SU-DHL-6 (cell line): Measurements from ENCODE around the gene GGNBP2.

Source experiments
- H2AFZ ChIP-seq: fragments of 200-600 bp; sonication (generic); 2 replicates; pipeline ENCODE4 v1.6.1; 2014; ENCODE audit warnings: low read depth, mild to moderate bottlenecking, moderate library complexity, mixed read lengths, antibody characterized with exemption, low read length; ENCODE audit not compliant: severe bottlenecking
- H3F3A ChIP-seq: fragments of 200-600 bp; shearing (Covaris generic); 2 replicates; pipeline ENCODE4 v1.6.0; 2016; ENCODE audit warnings: antibody characterized with exemption, mild to moderate bottlenecking; ENCODE audit not compliant: insufficient read depth
- H3K27ac ChIP-seq: fragments of 200-600 bp; sonication (generic); 2 replicates; pipeline ENCODE4 v1.5.1; 2016; ENCODE audit warnings: low read depth, mild to moderate bottlenecking, low read length, moderate library complexity, mixed read lengths
- H3K27me3 ChIP-seq: fragments of 200-600 bp; sonication (generic), shearing (Covaris generic); 2 replicates; pipeline ENCODE4 v1.6.0; 2014; ENCODE audit warnings: mild to moderate bottlenecking, low read length
- H3K36me3 ChIP-seq: fragments of 200-600 bp; sonication (generic); 2 replicates; pipeline ENCODE4 v1.6.1; 2014; ENCODE audit warnings: mild to moderate bottlenecking, low read length, mixed read lengths
- H3K4me2 ChIP-seq: fragments of 300-600, 200-600 bp; shearing (Covaris generic), sonication (generic); 2 replicates; pipeline ENCODE4 v1.6.0; 2014; ENCODE audit warnings: low read length, low read depth, mild to moderate bottlenecking; ENCODE audit not compliant: poor library complexity, severe bottlenecking
- H3K4me3 ChIP-seq: fragments of 200-600 bp; sonication (generic); 2 replicates; pipeline ENCODE4 v1.5.1; 2014; ENCODE audit warnings: antibody characterized with exemption, low read length, mild to moderate bottlenecking, mixed read lengths; ENCODE audit not compliant: insufficient read depth, poor library complexity, severe bottlenecking
- H3K79me2 ChIP-seq: fragments of 200-600 bp; sonication (generic); 2 replicates; pipeline ENCODE4 v1.6.1; 2014; ENCODE audit warnings: mild to moderate bottlenecking, low read length, moderate library complexity; ENCODE audit not compliant: insufficient read depth
- H3K9ac ChIP-seq: fragments of 200-600 bp; sonication (generic); 2 replicates; pipeline ENCODE4 v1.7.0; 2014; ENCODE audit warnings: mild to moderate bottlenecking, low read length
- H3K9me2 ChIP-seq: fragments of 200-600 bp; sonication (generic); replicated peaks from 2 replicates; pipeline ENCODE4 v1.6.1; 2014; ENCODE audit warnings: low read length; ENCODE audit not compliant: insufficient read depth
- H3K9me3 ChIP-seq: fragments of 200-600 bp; sonication (generic); 2 replicates; pipeline ENCODE4 v1.6.1; 2014; ENCODE audit warnings: low read length, mixed read lengths; ENCODE audit not compliant: insufficient read depth
- H4K20me1 ChIP-seq: fragments of 200-600 bp; sonication (generic); 2 replicates; pipeline ENCODE4 v1.6.1; 2014; ENCODE audit warnings: low read depth, mild to moderate bottlenecking, antibody characterized with exemption, low read length, moderate library complexity, mixed read lengths
- EZH2phosphoT487 ChIP-seq: fragments of 200-600 bp; sonication (generic), shearing (Covaris generic); conservative IDR thresholded peaks from 2 replicates; pipeline ENCODE4 v1.6.1; 2018; ENCODE audit warnings: mild to moderate bottlenecking, antibody characterized with exemption, low read length, moderate library complexity, mixed read lengths
- TF ChIP-seq, protein P1 (sequence below): fragments of 200-600 bp; sonication (generic); IDR thresholded peaks from one replicate; pipeline ENCODE4 v1.5.1; 2017; ENCODE audit warnings: antibody characterized with exemption, mild to moderate bottlenecking, low read length, moderate library complexity; ENCODE audit not compliant: insufficient read depth, poor library complexity, severe bottlenecking

Gene GGNBP2

DNA sequence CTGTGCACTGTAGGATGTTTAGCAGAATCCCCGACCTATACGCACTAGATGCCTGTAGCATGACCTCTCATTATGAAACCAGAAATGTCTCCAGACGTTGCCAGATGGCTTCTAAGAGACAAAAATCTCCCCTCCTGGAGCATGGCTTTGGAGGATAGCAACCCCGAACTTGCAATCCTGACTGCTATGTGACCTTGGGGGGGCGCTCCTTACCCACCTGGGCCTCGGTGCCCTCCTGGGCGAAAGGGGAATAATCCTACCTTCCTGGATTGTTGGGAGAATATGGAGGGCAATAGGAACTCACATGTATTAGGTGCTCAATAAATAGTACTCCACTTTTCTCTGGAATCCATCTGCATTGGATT lies 64.8 kb downstream of the GGNBP2 start:
- H3F3A ChIP-seq, result no peaks in the 10 kb centered on the region
- no peaks in the 10 kb centered on the region for H3K36me3 ChIP-seq
- H3K27me3 ChIP-seq, result no peaks in the 10 kb centered on the region
- no peaks in the 10 kb centered on the region for H3K9me2 ChIP-seq
- H3K9me3 ChIP-seq, result no peaks in the 10 kb centered on the region
- no peak overlapping the region for H2AFZ ChIP-seq
- H3K4me3 ChIP-seq, result no peak overlapping the region
- H3K4me2 ChIP-seq, result no peak overlapping the region
- no peak overlapping the region for H3K9ac ChIP-seq
- H4K20me1 ChIP-seq, result no peaks in the 10 kb centered on the region
- peaks cover 10% of the 10 kb centered on the region; the same call in 1 of the 2 replicates for H3K79me2 ChIP-seq
- no peak overlapping the region for H3K27ac ChIP-seq
- TF ChIP-seq, protein P1, sequence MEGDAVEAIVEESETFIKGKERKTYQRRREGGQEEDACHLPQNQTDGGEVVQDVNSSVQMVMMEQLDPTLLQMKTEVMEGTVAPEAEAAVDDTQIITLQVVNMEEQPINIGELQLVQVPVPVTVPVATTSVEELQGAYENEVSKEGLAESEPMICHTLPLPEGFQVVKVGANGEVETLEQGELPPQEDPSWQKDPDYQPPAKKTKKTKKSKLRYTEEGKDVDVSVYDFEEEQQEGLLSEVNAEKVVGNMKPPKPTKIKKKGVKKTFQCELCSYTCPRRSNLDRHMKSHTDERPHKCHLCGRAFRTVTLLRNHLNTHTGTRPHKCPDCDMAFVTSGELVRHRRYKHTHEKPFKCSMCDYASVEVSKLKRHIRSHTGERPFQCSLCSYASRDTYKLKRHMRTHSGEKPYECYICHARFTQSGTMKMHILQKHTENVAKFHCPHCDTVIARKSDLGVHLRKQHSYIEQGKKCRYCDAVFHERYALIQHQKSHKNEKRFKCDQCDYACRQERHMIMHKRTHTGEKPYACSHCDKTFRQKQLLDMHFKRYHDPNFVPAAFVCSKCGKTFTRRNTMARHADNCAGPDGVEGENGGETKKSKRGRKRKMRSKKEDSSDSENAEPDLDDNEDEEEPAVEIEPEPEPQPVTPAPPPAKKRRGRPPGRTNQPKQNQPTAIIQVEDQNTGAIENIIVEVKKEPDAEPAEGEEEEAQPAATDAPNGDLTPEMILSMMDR, result no peak
- TF ChIP-seq EZH2phosphoT487, result no peak

- TF ChIP-seq, protein P1, result no peak
- no peak for TF ChIP-seq EZH2phosphoT487
- Histone ChIP-seq H3K4me3 (no peak overlapping the region), H3K79me2 (peaks cover 8% of the 10 kb centered on the region; the same call in 1 of the 2 replicates), H3K27ac (no peak overlapping the region), H3K4me2 (no peak overlapping the region), H3K9ac (no peak overlapping the region), H3K36me3 (no peaks in the 10 kb centered on the region), H3F3A (no peaks in the 10 kb centered on the region), H3K9me2 (no peaks in the 10 kb centered on the region), H2AFZ (no peak overlapping the region), H3K9me3 (no peaks in the 10 kb centered on the region), H3K27me3 (no peaks in the 10 kb centered on the region), H4K20me1 (no peaks in the 10 kb centered on the region)
Observed at GRCh38 chr17:36610474-36610873, 65.8 kb downstream of the GGNBP2 start.

- no peak overlapping the region for H3K9ac ChIP-seq
- H3K4me3 ChIP-seq, result no peak overlapping the region
- H3K4me2 ChIP-seq, result no peak overlapping the region
- no peaks in the 10 kb centered on the region for H3K9me3 ChIP-seq
- H3K36me3 ChIP-seq, result no peaks in the 10 kb centered on the region
- no peaks in the 10 kb centered on the region for H3K9me2 ChIP-seq
- no peaks in the 10 kb centered on the region for H4K20me1 ChIP-seq
- H3K79me2 ChIP-seq, result no peaks in the 10 kb centered on the region; the same call in 1 of the 2 replicates
- H3F3A ChIP-seq, result no peaks in the 10 kb centered on the region
- TF ChIP-seq EZH2phosphoT487, result no peak
- TF ChIP-seq, protein P1, result no peak
- H2AFZ ChIP-seq, result no peak overlapping the region
- no peak overlapping the region for H3K27ac ChIP-seq
- no peaks in the 10 kb centered on the region for H3K27me3 ChIP-seq
Observed at GRCh38 chr17:36611345-36612072, 66.8 kb downstream of the GGNBP2 start.
